Measurements from ENCODE around the gene ZNF407. TPM values are rescaled to one million over a fixed set of nuclear protein-coding genes. Genes with fewer than 3 reads are reported as not detected.

Gene ZNF407
- total and polyA plus RNA-seq, 4 donors: 1.9 to 16.5 (median 6.6) TPM

DNA sequence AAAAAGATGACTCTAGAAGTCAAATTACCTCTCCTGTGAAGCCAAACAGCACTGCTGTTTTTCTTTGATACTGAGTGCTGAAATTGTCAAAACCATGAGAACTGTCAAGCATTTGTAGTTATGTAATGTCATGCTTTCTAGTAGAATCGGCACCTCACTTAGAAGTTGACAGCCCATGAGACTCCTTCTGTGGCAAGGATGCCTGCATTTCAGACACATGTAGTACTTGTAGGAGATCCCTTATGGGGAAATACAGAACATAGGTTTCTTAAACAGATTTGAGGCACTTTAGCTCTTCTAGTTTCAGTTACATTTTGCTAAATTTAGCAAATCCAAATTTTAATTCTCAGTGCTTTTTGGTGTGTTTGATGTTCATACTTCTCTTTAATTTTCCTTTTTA is 15.7 kb downstream of the ZNF407 start:
- Histone ChIP-seq H3K27me3 (ENCODE audit: control insufficient read depth in 4 of 4, insufficient read depth in 4 of 4, low read length in 3 of 4) (no peaks in the 10 kb centered on the region), H3K36me3 (ENCODE audit: control insufficient read depth in 4 of 4, insufficient read depth in 3 of 4, low read depth in 1 of 4, low read length in 3 of 4) (no peaks in the 10 kb centered on the region), H3K27ac (ENCODE audit: low read depth in 1 of 2, low read length in 2 of 2) (no peak overlapping the region), H3K9me3 (ENCODE audit: control insufficient read depth in 4 of 4, low read length in 3 of 4) (peaks cover 0 to 4% (median under 1%) of the 10 kb centered on the region in 4 donors), H3K4me1 (ENCODE audit: control insufficient read depth in 4 of 4, insufficient read depth in 4 of 4, low read length in 3 of 4) (peaks cover 0 to 3% (median 0%) of the 10 kb centered on the region in 4 donors), H3K9ac (ENCODE audit: low read depth in 1 of 2, low read length in 2 of 2) (no peak overlapping the region), H3K4me3 (ENCODE audit: low read depth in 1 of 3, low read length in 3 of 3) (no peak overlapping the region)
- TF ChIP-seq NR2F2 (IDR thresholded peaks at IDR 0.05) (no peak), HNF4G (IDR thresholded peaks at IDR 0.05) (no peak), YY1 (IDR thresholded peaks at IDR 0.05) (no peak), FOXA2 (IDR thresholded peaks at IDR 0.05) (no peak), GABPA (IDR thresholded peaks at IDR 0.05 in 1 of 2, conservative IDR thresholded peaks at IDR 0.05 in 1 of 2) (no peak)
- TF ChIP-seq, protein P1, sequence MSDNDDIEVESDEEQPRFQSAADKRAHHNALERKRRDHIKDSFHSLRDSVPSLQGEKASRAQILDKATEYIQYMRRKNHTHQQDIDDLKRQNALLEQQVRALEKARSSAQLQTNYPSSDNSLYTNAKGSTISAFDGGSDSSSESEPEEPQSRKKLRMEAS (IDR thresholded peaks at IDR 0.05): no peak
- TF ChIP-seq, protein P2, sequence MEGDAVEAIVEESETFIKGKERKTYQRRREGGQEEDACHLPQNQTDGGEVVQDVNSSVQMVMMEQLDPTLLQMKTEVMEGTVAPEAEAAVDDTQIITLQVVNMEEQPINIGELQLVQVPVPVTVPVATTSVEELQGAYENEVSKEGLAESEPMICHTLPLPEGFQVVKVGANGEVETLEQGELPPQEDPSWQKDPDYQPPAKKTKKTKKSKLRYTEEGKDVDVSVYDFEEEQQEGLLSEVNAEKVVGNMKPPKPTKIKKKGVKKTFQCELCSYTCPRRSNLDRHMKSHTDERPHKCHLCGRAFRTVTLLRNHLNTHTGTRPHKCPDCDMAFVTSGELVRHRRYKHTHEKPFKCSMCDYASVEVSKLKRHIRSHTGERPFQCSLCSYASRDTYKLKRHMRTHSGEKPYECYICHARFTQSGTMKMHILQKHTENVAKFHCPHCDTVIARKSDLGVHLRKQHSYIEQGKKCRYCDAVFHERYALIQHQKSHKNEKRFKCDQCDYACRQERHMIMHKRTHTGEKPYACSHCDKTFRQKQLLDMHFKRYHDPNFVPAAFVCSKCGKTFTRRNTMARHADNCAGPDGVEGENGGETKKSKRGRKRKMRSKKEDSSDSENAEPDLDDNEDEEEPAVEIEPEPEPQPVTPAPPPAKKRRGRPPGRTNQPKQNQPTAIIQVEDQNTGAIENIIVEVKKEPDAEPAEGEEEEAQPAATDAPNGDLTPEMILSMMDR (IDR thresholded peaks at IDR 0.05; ENCODE audit: low read depth, low read length, missing input control): no peak
- 81% methylated on average over 1 of the region's 1 CpG for WGBS
- no peak for DNase-seq (ENCODE audit: low spot score)

DNA sequence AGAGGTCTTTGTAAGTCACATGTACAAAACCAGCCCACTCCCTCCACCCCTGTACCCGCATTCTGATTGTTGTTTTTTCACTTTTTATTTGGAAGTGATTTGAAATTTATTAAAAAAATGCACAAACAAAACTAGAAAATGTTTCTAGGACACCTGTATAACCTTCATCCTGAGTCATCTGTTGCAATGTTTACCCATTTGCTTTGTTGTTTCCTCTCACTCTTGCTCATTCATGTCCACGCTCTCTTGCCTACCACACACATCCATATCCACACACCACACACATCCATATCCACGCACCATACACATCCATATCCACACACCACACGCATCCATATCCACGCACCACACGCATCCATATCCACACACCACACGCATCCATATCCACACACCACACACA is 18.8 kb downstream of the ZNF407 start:
- Histone ChIP-seq H3K36me3 (ENCODE audit: control insufficient read depth in 4 of 4, insufficient read depth in 3 of 4, low read depth in 1 of 4, low read length in 3 of 4) (no peaks in the 10 kb centered on the region), H3K27ac (ENCODE audit: low read depth in 1 of 2, low read length in 2 of 2) (no peak overlapping the region), H3K9me3 (ENCODE audit: control insufficient read depth in 4 of 4, low read length in 3 of 4) (peaks cover 0 to 4% (median under 1%) of the 10 kb centered on the region in 4 donors), H3K9ac (ENCODE audit: low read depth in 1 of 2, low read length in 2 of 2) (no peak overlapping the region), H3K4me1 (ENCODE audit: control insufficient read depth in 4 of 4, insufficient read depth in 4 of 4, low read length in 3 of 4) (no peaks in the 10 kb centered on the region), H3K4me3 (ENCODE audit: low read depth in 1 of 3, low read length in 3 of 3) (peak overlapping the region in 1 of 3 donors; percentile 0), H3K27me3 (ENCODE audit: control insufficient read depth in 4 of 4, insufficient read depth in 4 of 4, low read length in 3 of 4) (no peaks in the 10 kb centered on the region)
- WGBS: 63% methylated on average over 7 of the region's 7 CpGs
- TF ChIP-seq, protein P3, sequence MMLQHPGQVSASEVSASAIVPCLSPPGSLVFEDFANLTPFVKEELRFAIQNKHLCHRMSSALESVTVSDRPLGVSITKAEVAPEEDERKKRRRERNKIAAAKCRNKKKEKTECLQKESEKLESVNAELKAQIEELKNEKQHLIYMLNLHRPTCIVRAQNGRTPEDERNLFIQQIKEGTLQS (IDR thresholded peaks at IDR 0.05): no peak
- TF ChIP-seq SP1 (IDR thresholded peaks at IDR 0.05) (no peak), EGR1 (IDR thresholded peaks at IDR 0.05; ENCODE audit: low read depth in 2 of 2) (no peak), HNF4A (conservative IDR thresholded peaks at IDR 0.05) (no peak), GABPA (IDR thresholded peaks at IDR 0.05 in 1 of 2, conservative IDR thresholded peaks at IDR 0.05 in 1 of 2) (no peak), FOXA2 (IDR thresholded peaks at IDR 0.05) (no peak), RAD21 (IDR thresholded peaks at IDR 0.05) (no peak), JUND (IDR thresholded peaks at IDR 0.05) (no peak), YY1 (IDR thresholded peaks at IDR 0.05) (no peak), HNF4G (IDR thresholded peaks at IDR 0.05) (no peak), FOXA1 (IDR thresholded peaks at IDR 0.05) (no peak)
- TF ChIP-seq, protein P4, sequence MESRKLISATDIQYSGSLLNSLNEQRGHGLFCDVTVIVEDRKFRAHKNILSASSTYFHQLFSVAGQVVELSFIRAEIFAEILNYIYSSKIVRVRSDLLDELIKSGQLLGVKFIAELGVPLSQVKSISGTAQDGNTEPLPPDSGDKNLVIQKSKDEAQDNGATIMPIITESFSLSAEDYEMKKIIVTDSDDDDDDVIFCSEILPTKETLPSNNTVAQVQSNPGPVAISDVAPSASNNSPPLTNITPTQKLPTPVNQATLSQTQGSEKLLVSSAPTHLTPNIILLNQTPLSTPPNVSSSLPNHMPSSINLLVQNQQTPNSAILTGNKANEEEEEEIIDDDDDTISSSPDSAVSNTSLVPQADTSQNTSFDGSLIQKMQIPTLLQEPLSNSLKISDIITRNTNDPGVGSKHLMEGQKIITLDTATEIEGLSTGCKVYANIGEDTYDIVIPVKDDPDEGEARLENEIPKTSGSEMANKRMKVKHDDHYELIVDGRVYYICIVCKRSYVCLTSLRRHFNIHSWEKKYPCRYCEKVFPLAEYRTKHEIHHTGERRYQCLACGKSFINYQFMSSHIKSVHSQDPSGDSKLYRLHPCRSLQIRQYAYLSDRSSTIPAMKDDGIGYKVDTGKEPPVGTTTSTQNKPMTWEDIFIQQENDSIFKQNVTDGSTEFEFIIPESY (IDR thresholded peaks at IDR 0.05): no peak
- DNase-seq (ENCODE audit: low spot score): no peak

DNA sequence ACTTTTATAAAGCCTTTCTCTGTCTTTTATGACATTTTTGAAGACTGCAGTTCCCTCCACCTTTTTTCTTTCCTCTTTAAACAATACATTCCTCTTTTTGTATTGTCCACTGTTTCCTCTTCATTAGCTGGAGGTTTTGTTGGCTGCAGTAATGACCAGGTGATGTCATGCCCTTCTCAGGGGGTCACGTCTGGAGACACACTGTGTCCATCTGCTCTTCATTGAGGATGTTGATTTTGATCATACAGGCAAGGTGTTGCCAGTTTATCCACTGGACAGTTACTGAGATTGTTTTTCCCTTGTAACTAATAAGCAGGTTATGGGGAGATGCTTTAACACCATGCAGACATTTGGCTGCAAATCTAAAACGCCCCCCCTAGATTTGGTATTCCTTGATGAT is 19.8 kb downstream of the ZNF407 start:
- no peak overlapping the region for H3K4me3 ChIP-seq (ENCODE audit: low read depth in 1 of 3, low read length in 3 of 3)
- no peaks in the 10 kb centered on the region for H3K27me3 ChIP-seq (ENCODE audit: control insufficient read depth in 4 of 4, insufficient read depth in 4 of 4, low read length in 3 of 4)
- WGBS: 88% methylated on average over 2 of the region's 2 CpGs
- H3K9ac ChIP-seq (ENCODE audit: low read depth in 1 of 2, low read length in 2 of 2): no peak overlapping the region
- H3K27ac ChIP-seq (ENCODE audit: low read depth in 1 of 2, low read length in 2 of 2): no peak overlapping the region
- DNase-seq (ENCODE audit: low spot score): no peak
- no peaks in the 10 kb centered on the region for H3K4me1 ChIP-seq (ENCODE audit: control insufficient read depth in 4 of 4, insufficient read depth in 4 of 4, low read length in 3 of 4)
- no peaks in the 10 kb centered on the region for H3K36me3 ChIP-seq (ENCODE audit: control insufficient read depth in 4 of 4, insufficient read depth in 3 of 4, low read depth in 1 of 4, low read length in 3 of 4)
- peaks cover 0 to 4% (median under 1%) of the 10 kb centered on the region in 4 donors for H3K9me3 ChIP-seq (ENCODE audit: control insufficient read depth in 4 of 4, low read length in 3 of 4)
- TF ChIP-seq, protein P4 (IDR thresholded peaks at IDR 0.05): no peak
- TF ChIP-seq HNF4G (IDR thresholded peaks at IDR 0.05) (no peak), RXRA (IDR thresholded peaks at IDR 0.05) (no peak), SP1 (IDR thresholded peaks at IDR 0.05) (no peak), RAD21 (IDR thresholded peaks at IDR 0.05) (no peak), EGR1 (IDR thresholded peaks at IDR 0.05; ENCODE audit: low read depth in 2 of 2) (no peak), JUND (IDR thresholded peaks at IDR 0.05) (no peak), NR2F2 (IDR thresholded peaks at IDR 0.05) (no peak)
- TF ChIP-seq, protein P3 (IDR thresholded peaks at IDR 0.05): no peak
- TF ChIP-seq, protein P1 (IDR thresholded peaks at IDR 0.05): no peak
- TF ChIP-seq, protein P2 (IDR thresholded peaks at IDR 0.05; ENCODE audit: low read depth, low read length, missing input control): no peak
